GM19324 (cell line): ENCODE data around the gene MAML3.
A peak's percentile ranks its signal among the peaks of the same experiment; 100 is the strongest.

Source experiments
- ATAC-seq: cut with Tn5 transposase; IDR thresholded peaks from one replicate; pipeline ENCODE4 v1.9.1; 2021; ENCODE audit warnings: mild to moderate bottlenecking, moderate library complexity; ENCODE audit not compliant: unreplicated experiment, low FRiP score

MAML3 gene

DNA sequence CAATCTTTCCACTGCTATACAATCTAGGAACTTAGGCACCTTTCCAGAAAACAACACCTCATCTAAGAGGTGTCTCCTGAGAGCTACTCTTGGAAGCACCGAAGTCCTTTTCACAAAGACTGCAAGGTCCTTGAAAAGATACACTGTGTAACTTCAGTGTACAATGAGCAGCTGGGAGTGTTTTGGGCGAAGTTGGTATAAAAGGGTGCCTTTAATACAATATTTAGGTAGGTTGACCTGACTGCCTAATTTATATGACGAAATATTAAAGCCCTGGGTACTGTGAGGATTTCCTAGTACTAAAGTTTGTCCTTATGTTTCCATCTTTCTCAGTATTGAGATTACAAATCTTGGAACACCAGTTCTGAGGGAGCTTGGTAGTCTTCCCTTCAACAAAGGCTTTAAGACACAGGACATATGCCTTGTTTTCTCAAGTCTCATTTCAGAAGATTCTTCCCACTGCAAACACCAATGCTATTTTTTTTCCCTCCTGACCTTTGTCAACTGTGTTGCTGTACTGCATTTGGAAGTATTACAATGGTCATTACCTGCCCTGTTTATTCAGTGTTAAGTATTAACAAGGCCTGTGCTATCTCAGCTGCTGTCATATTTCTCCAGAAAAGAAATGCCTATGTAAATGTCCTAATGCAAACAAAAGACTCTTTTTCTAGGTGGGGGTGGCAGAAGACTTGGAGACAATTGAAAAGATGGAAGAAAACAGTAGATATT lies 134.2 kb downstream of the MAML3 start:
- no peak for ATAC-seq

- ATAC-seq: no peak
Measured at GRCh38 chr4:140018931-140019618, 134.9 kb downstream of the MAML3 start.

DNA sequence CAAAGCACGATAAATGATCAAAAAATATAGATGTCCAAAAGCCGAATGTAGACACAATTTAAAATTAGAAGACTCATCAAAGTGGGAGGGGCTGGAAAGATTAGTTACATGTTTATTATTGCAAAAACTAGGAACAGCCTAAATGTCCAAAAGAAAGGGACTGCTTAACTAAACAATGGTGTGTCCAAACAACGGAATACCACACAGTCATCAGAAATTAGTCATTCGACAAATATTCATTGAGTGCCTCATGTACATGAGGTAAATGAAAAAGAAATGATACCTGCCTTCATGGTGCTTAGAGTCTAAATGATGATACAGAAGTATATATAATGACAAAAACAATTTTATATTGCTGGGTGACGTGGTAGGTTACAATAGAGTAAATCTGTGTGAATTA lies 139.7 kb downstream of the MAML3 start:
- ATAC-seq: no peak

GRCh38 chr4:140012688-140013486 lies 141.1 kb downstream of the MAML3 start:
- ATAC-seq: peak; percentile 48

GRCh38 chr4:140005699-140006098 lies 148.3 kb downstream of the MAML3 start:
- ATAC-seq: no peak

DNA sequence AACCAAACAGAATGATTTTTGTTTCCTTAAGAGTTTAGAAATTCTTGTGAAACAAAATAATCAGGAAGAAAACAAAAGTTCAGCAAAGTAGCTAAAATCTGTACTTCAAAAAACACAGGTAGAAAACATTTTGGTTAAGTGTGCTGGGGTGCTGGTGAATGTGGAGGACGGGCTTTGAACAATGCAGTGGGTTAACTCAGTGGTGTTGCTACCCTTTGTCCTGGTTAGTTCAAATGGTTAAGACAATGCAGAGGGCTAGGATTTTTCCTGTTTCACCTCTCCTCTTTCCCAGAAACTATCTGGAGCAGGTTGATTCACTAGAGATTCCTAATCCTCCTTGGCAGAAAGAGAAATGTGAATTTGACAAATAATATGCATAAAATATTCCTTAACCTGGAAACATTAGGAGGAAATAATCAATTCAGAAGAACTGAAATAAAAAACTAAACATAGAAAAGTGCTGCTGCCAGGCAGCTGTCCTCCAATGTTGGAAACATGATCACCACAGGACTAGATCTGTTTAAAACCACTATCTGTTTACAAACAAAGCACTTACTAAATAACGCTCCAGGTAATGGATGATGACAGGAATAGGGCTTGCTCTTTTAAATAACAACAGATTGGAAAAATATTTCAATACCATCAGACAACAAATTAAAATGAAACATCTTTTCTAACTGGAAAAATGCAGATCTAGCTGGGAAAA lies 148.9 kb downstream of the MAML3 start:
- no peak for ATAC-seq

DNA sequence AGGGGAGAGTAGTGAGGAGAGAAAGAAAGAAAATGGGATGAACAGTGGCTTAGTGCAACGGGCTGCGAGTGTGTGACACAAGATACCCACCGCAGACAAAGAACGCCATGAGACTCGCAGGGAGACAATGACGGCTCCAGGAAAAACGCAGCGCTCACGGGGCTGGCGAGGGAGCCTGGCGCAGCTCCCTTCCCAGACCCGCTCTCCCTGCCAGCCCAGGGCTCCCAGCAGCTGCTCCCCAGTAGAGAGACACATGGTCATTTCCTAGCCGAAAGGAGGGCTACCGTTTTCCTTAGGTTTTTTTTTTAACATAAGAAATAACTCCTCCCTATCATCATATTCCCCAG lies 149.5 kb downstream of the MAML3 start:
- no peak for ATAC-seq

DNA sequence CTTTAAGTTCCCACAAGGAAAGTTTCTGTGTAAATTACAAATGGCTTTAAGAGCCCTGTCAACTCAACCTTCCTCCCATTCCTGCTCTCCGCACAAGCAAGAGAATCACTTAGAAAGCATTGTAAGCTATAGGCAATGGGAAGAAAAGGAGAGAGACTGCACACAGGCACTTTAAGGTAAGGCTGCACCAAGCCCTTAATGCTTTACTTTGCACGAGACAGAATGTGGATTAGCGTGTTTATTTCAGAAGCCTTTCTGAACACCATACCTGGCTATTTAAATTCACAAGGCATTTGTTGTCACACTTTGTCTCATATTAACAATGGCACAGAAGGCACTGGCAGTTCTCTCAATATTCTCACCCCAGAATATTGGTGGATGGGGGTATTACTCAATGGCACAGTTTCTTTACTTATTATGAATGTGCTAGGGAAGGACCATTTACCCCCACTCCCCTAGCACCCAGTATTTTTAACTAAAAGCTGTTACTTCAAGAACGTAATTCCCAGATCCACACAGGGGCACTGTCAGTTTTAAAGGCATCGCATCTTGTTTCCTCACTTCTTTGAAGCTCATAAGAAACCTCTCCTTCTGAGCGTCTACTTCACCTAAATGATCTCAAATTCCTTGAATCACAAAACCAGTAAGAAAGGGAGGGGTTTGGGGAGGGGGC lies 150.0 kb downstream of the MAML3 start:
- ATAC-seq: no peak

- no peak for ATAC-seq
Measured at GRCh38 chr4:140000232-140000631, 153.8 kb downstream of the MAML3 start.

DNA sequence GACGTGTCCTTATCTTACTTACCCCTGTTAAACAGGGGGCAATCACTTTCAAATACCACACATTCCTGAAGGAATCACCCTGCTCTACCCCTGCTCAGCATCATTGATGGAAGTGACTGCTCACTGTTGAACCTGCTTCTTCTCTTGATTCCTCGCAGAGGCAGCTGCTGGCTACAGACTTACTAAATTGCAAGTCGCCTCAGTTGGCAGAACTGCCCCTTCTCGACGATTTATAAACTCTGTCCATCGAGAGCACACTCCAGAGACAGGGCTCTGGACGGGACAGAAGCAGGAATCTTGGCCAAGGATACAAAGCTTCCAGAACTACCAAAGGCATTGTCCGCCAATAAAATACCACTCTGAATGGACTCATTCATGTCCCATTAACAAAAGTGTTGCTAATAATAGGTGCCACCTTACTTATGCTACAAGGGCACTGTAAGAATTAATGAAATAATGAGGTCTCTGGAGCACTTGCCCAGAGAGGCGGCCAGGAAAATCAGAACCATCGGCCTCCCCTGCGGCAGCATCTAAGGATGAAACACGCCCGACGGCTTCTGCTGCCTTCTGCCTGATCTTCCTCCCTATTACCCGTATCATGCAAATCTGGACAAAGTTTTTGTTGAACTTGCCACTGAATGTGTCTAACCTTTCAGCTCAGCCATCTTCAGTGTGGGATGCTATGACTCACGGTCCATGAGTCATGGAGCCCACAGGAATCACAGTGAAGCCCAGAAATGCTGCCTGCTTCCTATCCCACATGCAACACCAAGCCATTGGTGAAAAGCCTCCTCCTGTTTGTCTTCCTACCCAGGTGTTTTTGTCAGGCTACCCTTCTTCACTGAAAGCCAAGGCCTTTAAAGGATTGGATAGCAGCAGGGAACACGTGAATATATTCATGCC lies 164.9 kb downstream of the MAML3 start:
- no peak for ATAC-seq

- no peak for ATAC-seq
Measured at GRCh38 chr4:139987502-139987850, 166.5 kb downstream of the MAML3 start.

- ATAC-seq: no peak
Measured at GRCh38 chr4:139986689-139987501, 167.1 kb downstream of the MAML3 start.

- no peak for ATAC-seq
Measured at GRCh38 chr4:139986106-139986505, 167.9 kb downstream of the MAML3 start.

DNA sequence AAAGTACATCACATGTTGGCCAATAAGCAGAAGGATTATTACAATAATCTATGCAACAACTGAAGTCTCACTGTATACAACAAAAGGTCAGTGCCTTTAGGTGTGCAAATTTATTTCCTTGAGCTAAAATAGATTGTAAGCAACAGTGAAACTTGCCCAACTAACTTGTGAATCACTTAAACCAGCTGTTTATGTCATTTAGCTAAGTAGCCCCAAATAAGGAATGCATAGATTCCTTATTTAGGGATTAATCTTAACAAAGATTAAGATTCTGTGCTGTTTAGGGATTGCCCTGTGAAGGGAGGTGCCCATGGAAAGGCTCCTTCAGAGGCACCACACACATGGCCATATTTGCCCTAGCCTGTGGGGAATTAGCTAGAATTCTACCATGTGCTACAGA lies 168.6 kb downstream of the MAML3 start:
- ATAC-seq: no peak

GRCh38 chr4:139984471-139984870 lies 169.5 kb downstream of the MAML3 start:
- ATAC-seq: no peak

DNA sequence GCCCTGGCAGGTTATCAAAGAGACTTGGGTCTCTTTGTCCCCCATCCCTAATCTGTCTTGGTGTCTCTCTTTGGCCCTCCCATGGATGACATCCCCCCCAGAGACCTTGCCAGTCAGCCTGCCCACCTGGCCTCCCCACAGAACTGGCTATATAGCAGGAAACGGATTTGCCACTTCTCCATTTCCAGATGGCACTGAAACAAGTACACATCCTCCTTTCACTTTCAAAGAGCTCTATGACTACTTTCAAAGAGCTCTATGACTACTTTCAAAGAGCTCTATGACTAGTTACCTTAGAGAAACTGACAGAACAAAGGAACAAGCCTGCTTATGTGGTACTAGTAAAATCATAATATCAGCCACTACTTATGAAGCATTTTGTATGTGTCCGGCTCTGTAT lies 175.3 kb downstream of the MAML3 start:
- ATAC-seq: peak; percentile 93

DNA sequence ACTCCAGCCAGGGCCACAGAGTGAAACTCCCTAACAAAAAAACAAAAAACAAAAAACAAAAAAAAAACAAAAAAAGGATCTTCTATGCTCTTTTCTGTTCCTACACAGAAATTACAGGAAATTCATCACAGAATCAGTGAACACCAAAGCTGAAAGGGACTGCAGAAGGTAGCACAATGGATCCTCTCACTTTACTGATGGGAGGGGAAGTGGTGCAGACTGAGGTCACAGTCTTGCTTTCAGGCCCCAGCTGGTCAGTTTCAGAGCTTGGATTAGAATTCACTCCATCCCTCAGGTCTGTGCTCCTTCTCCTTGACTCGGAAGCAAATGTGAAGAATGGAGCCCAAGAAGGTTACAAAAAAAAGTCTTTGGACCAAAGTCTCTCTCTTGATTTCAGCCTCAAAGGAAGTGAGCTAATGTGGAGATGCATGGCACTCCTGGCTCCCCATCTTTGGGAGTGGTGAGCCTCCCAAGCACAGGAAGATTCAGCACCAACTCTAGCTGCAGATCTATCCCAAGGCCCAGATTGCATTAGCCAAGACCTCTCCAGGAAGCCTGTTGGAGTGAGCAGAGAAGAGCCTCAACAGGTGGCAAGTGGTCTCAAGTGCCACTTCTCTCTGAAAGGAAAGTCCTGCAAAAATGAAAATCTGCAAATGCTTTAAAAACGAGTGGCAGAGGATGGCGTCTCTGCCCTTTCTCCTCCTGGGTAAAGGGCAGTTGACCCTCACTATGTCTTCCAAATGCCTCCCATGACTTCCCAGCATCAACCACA lies 176.0 kb downstream of the MAML3 start:
- no peak for ATAC-seq

DNA sequence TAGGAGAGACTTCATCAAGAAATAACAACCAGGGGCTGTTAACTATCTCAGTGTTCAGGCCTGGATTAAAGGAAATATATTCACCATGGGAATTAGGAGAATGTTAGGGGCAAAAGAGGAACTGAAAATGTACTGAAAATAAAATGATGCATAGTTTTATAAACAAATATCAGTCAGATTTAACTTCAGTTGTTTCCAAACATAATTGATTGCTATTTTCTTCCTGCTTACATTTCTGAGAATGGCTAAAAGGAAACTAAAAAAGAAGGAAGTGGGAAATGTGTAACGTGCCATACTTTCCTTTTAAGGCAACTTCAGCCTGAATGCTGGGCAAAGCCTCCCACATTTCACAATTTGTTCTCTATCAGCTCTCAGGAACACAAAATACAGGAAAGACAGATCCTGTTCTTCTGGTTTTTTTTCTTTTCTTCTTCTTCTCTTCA lies 178.1 kb downstream of the MAML3 start:
- no peak for ATAC-seq
